Motor neuron (in vitro differentiated cells): ENCODE measurements around the gene FUZ. TPM values are rescaled to one million over a fixed set of nuclear protein-coding genes. Genes with fewer than 3 reads are reported as not detected.
A peak's percentile ranks its signal among the peaks of the same experiment; 100 is the strongest.
"Not testable (repeated sequence)": the region's sequence is repeated elsewhere in the genome, so short reads cannot be mapped to it uniquely, and the experiment has no call there.

ENCODE experiments used
- ATAC-seq, 8 experiments: fragments of 200-7000 bp; cut with Tn5 transposase; replicated peaks in 6 of 8; 2 replicates each; pipeline ENCODE4 v1.8.0; 2021; ENCODE audit warnings: mild to moderate bottlenecking in 8 of 8, moderate library complexity in 8 of 8
- H3K27ac ChIP-seq, 2 donors: fragments of 250-450 bp; sonication (Bioruptor Pico); 2 replicates each; pipeline ENCODE4 v1.9.0; 2021; ENCODE audit warnings: antibody characterized with exemption in 2 of 2, mild to moderate bottlenecking in 2 of 2, moderate library complexity in 1 of 2
- H3K4me1 ChIP-seq, 2 donors: fragments of 250-450 bp; sonication (Bioruptor Pico); replicated peaks in 1 of 2; 2 replicates each; pipeline ENCODE4 v1.6.1; 2021; ENCODE audit warnings: antibody characterized with exemption in 2 of 2, mild to moderate bottlenecking in 2 of 2, moderate library complexity in 1 of 2
- H3K4me3 ChIP-seq, 5 donors: fragments of 250-450 bp; sonication (Bioruptor Pico); 2 replicates each; pipeline ENCODE4 v1.9.0; 2021; ENCODE audit warnings: antibody characterized with exemption in 5 of 5, mild to moderate bottlenecking in 5 of 5, moderate library complexity in 4 of 5
- WGBS, 10 experiments: fragments of 450-650 bp; shearing (Covaris generic); methylation state at CpG; one replicate each; pipeline ENCODE4 v1.0.0; 2022; 5-methylcytosine and 5-hydroxymethylcytosine counted together
- in situ Hi-C, 9 experiments: fragments of 400-800 bp; cut with MboI; loops; one replicate each; pipeline ENCODE4 v1.15.0; 2021; ENCODE audit warnings: low sequenced_read_pairs in 9 of 9, low pct_unique_long_range_greater_than_20kb in 2 of 9; ENCODE audit not compliant: unreplicated experiment in 9 of 9
- total RNA-seq, 8 experiments: library from RNA; unstranded; fragments of 300-600 nt; gene quantifications; 2 replicates each; pipeline versions ENCODE4 v1.2.3 to v1.2.4, GENCODE V29; 2022

FUZ gene
- total RNA-seq, 8 experiments from 2014 or later, result 9.9 to 27.1 (median 16.2) TPM

GRCh38 chr19:49836176-49837008 is 23.3 kb upstream of the FUZ start:
- 88 to 100% (median 97%) methylated on average over 1 to 6 of the region's 20 CpGs; no CpG with 5 or more reads in 5 of the 10 experiments for WGBS, 10 experiments
- ATAC-seq, result peak in 1 of 8 experiments; percentile 12
- Histone ChIP-seq H3K4me1 (no peaks in the 10 kb centered on the region), H3K27ac (no peak overlapping the region), H3K4me3 (no peak overlapping the region)
- in situ Hi-C loops, result no loop called here

- WGBS, 10 experiments, result no CpG with 5 or more reads among the region's 12 CpGs
- Histone ChIP-seq H3K27ac (no peak overlapping the region), H3K4me1 (no peaks in the 10 kb centered on the region), H3K4me3 (no peak overlapping the region)
- in situ Hi-C loops, result no loop called here
- peak in 4 of 8 experiments; percentile 16 to 29 (median 22) for ATAC-seq
Observed at GRCh38 chr19:49835562-49835961, 22.5 kb upstream of the FUZ start.

GRCh38 chr19:49833599-49833998 is 20.5 kb upstream of the FUZ start:
- in situ Hi-C loops, result no loop called here
- WGBS, 10 experiments, result 90 to 100% (median 100%) methylated on average over 1 to 6 of the region's 7 CpGs; no CpG with 5 or more reads in 4 of the 10 experiments
- no peak for ATAC-seq
- Histone ChIP-seq H3K4me3 (no peak overlapping the region), H3K4me1 (no peaks in the 10 kb centered on the region), H3K27ac (no peak overlapping the region)

GRCh38 chr19:49832556-49832955 is 19.5 kb upstream of the FUZ start:
- WGBS, 10 experiments, result 8 to 95% (median 80%) methylated on average over 2 to 7 of the region's 9 CpGs; no CpG with 5 or more reads in 2 of the 10 experiments
- in situ Hi-C loops, result no loop called here
- H3K27ac ChIP-seq, result no peak overlapping the region
- ATAC-seq, result no peak
- H3K4me1 ChIP-seq, result no peaks in the 10 kb centered on the region
- H3K4me3 ChIP-seq, result no peak overlapping the region

GRCh38 chr19:49831592-49831991 is 18.5 kb upstream of the FUZ start:
- WGBS, 10 experiments, result 100% methylated on average over 1 of the region's 8 CpGs; no CpG with 5 or more reads in 9 of the 10 experiments
- ATAC-seq, result no peak
- in situ Hi-C loops, result no loop called here

GRCh38 chr19:49830766-49831165 is 17.7 kb upstream of the FUZ start:
- Histone ChIP-seq H3K4me3 (no peak overlapping the region), H3K4me1 (no peaks in the 10 kb centered on the region), H3K27ac (no peak overlapping the region)
- no CpG with 5 or more reads among the region's 12 CpGs for WGBS, 10 experiments
- ATAC-seq, result no peak
- in situ Hi-C loops, result no loop called here

More at GRCh38 chr19:49831592-49831991, 18.5 kb upstream of the FUZ start:
- H3K4me1 ChIP-seq, result no peaks in the 10 kb centered on the region
- no peak overlapping the region for H3K4me3 ChIP-seq
- H3K27ac ChIP-seq, result no peak overlapping the region

- no peaks in the 10 kb centered on the region for H3K4me1 ChIP-seq
- 90% methylated on average over 2 of the region's 18 CpGs; no CpG with 5 or more reads in 9 of the 10 experiments for WGBS, 10 experiments
- H3K4me3 ChIP-seq, result no peak overlapping the region
- no peak for ATAC-seq
- in situ Hi-C loops, result no loop called here
- no peak overlapping the region for H3K27ac ChIP-seq
Observed at GRCh38 chr19:49829721-49830120, 16.6 kb upstream of the FUZ start.

GRCh38 chr19:49829200-49829599 is 16.1 kb upstream of the FUZ start:
- WGBS, 10 experiments, result 20 to 100% (median 80%) methylated on average over 1 of the region's 8 CpGs; no CpG with 5 or more reads in 6 of the 10 experiments

GRCh38 chr19:49827034-49827433 is 13.9 kb upstream of the FUZ start:
- 89 to 100% (median 100%) methylated on average over 5 to 6 of the region's 14 CpGs; no CpG with 5 or more reads in 7 of the 10 experiments for WGBS, 10 experiments
- in situ Hi-C loops, result no loop called here
- ATAC-seq, result peak in 2 of 8 experiments; percentile 2 to 4

More at GRCh38 chr19:49829200-49829599, 16.1 kb upstream of the FUZ start:
- Histone ChIP-seq H3K4me3 (no peak overlapping the region), H3K4me1 (no peaks in the 10 kb centered on the region), H3K27ac (no peak overlapping the region)
- in situ Hi-C loops, result no loop called here
- ATAC-seq, result no peak

GRCh38 chr19:49824662-49825061 is 11.6 kb upstream of the FUZ start:
- H3K4me1 ChIP-seq, result peaks cover 4 to 11% of the 10 kb centered on the region in 2 donors
- no peak for ATAC-seq
- 50 to 100% (median 87%) methylated on average over 1 to 6 of the region's 6 CpGs; no CpG with 5 or more reads in 2 of the 10 experiments for WGBS, 10 experiments
- in situ Hi-C loops, result no loop called here
- no peak overlapping the region for H3K27ac ChIP-seq
- no peak overlapping the region for H3K4me3 ChIP-seq

More at GRCh38 chr19:49827034-49827433, 13.9 kb upstream of the FUZ start:
- H3K4me3 ChIP-seq, result no peak overlapping the region
- no peaks in the 10 kb centered on the region for H3K4me1 ChIP-seq
- no peak overlapping the region for H3K27ac ChIP-seq

GRCh38 chr19:49823472-49823871 is 10.4 kb upstream of the FUZ start:
- no peak for ATAC-seq
- in situ Hi-C loops, result no loop called here
- 80 to 100% (median 100%) methylated on average over 1 to 10 of the region's 12 CpGs; no CpG with 5 or more reads in 2 of the 10 experiments for WGBS, 10 experiments

GRCh38 chr19:49820125-49820524 is 7.0 kb upstream of the FUZ start:
- WGBS, 10 experiments, result 27 to 83% (median 80%) methylated on average over 1 to 9 of the region's 10 CpGs; no CpG with 5 or more reads in 3 of the 10 experiments
- in situ Hi-C loops, result no loop called here
- H3K27ac ChIP-seq, result peak overlapping the region in 1 of 2 donors; percentile 45
- no peak overlapping the region for H3K4me3 ChIP-seq
- no peak for ATAC-seq
- H3K4me1 ChIP-seq, result peaks cover 8 to 16% of the 10 kb centered on the region in 2 donors

More at GRCh38 chr19:49823472-49823871, 10.4 kb upstream of the FUZ start:
- H3K27ac ChIP-seq, result no peak overlapping the region
- peaks cover 8 to 16% of the 10 kb centered on the region in 2 donors for H3K4me1 ChIP-seq
- H3K4me3 ChIP-seq, result no peak overlapping the region

GRCh38 chr19:49819452-49820115 is 6.5 kb upstream of the FUZ start:
- ATAC-seq, in situ Hi-C loops: not testable (repeated sequence)
- H3K4me1 ChIP-seq, result peaks cover 8 to 16% of the 10 kb centered on the region in 2 donors
- 48 to 100% (median 80%) methylated on average over 1 to 7 of the region's 7 CpGs; no CpG with 5 or more reads in 3 of the 10 experiments for WGBS, 10 experiments
- H3K4me3 ChIP-seq, result peak overlapping the region in 4 of 5 donors; percentile 6 to 82 (median 64)
- H3K27ac ChIP-seq, result peak overlapping the region in 1 of 2 donors; percentile 45
